HL-60 (cell line): Measurements from ENCODE around the gene MAP7.

Source experiments
- CTCF ChIP-seq: IDR thresholded peaks from one replicate; pipeline ENCODE4 v1.5.1; 2011; ENCODE audit warnings: low read length, control low read depth, inconsistent platforms; ENCODE audit not compliant: insufficient read depth
- GABPA ChIP-seq: IDR thresholded peaks from 2 replicates; pipeline ENCODE4 v1.6.1; 2012; ENCODE audit warnings: low read depth
- POLR2AphosphoS5 ChIP-seq: IDR thresholded peaks from 2 replicates; pipeline ENCODE4 v1.6.1; 2012; ENCODE audit warnings: low read depth
- REST ChIP-seq: IDR thresholded peaks from 2 replicates; pipeline ENCODE4 v1.6.1; 2012; ENCODE audit warnings: low read depth; ENCODE audit not compliant: insufficient replicate concordance

GRCh38 chr6:136547871-136548270, 2.4 kb downstream of the MAP7 start:
- no peak for TF ChIP-seq POLR2AphosphoS5
- no peak for TF ChIP-seq CTCF
- no peak for TF ChIP-seq REST
- TF ChIP-seq GABPA = no peak
